HAP-1 (cell line): ENCODE measurements around the gene ETV2.
A peak's percentile ranks its signal among the peaks of the same experiment; 100 is the strongest.
"Not testable (repeated sequence)": the region's sequence is repeated elsewhere in the genome, so short reads cannot be mapped to it uniquely, and the experiment has no call there.

Experiments
- DNase-seq, 2 experiments: peaks; one replicate each; pipeline ENCODE4 v3.0.0-alpha.2; 2016 to 2020; ENCODE audit warnings: low spot score in 2 of 2
- H3K27me3 ChIP-seq: fragments of 250-450 bp; sonication (Bioruptor Pico); 2 replicates; pipeline ENCODE4 v1.5.1; 2020; ENCODE audit warnings: low read depth, mild to moderate bottlenecking, moderate library complexity
- H3K36me3 ChIP-seq: fragments of 250-450 bp; sonication (Bioruptor Pico); replicated peaks from 2 replicates; pipeline ENCODE4 v1.5.1; 2020; ENCODE audit warnings: mild to moderate bottlenecking
- H3K4me1 ChIP-seq: fragments of 250-450 bp; sonication (Bioruptor Pico); 2 replicates; pipeline ENCODE4 v1.5.1; 2020; ENCODE audit warnings: mild to moderate bottlenecking
- H3K4me3 ChIP-seq: fragments of 250-450 bp; sonication (Bioruptor Pico); 2 replicates; pipeline ENCODE4 v1.5.1; 2020; ENCODE audit warnings: mild to moderate bottlenecking, moderate library complexity
- H3K9me3 ChIP-seq: fragments of 250-450 bp; sonication (Bioruptor Pico); 2 replicates; pipeline ENCODE4 v1.5.1; 2020; ENCODE audit warnings: mild to moderate bottlenecking, moderate library complexity
- in situ Hi-C: fragments of 300-500 bp; cut with MboI; formaldehyde crosslinking; loops from 3 replicates; pipeline ENCODE4 v1.14.3; 2020; ENCODE audit warnings: low sequenced_read_pairs, inconsistent platforms, mixed read lengths

The ETV2 gene

GRCh38 chr19:35639863-35640262, 1.7 kb upstream of the ETV2 start:
- Histone ChIP-seq H3K9me3 (no peaks in the 10 kb centered on the region), H3K27me3 (no peaks in the 10 kb centered on the region), H3K4me1 (peaks cover 7% of the 10 kb centered on the region; the same call in 1 of the 2 replicates), H3K36me3 (peaks cover 25% of the 10 kb centered on the region), H3K4me3 (no peak overlapping the region)
- DNase-seq: no peak
- in situ Hi-C loops: no loop called here

GRCh38 chr19:35642312-35642711, 767 bp downstream of the ETV2 start:
- no peak overlapping the region for H3K4me3 ChIP-seq
- DNase-seq: no peak
- no peaks in the 10 kb centered on the region for H3K9me3 ChIP-seq
- peaks cover 11% of the 10 kb centered on the region for H3K4me1 ChIP-seq
- H3K27me3 ChIP-seq: no peaks in the 10 kb centered on the region
- peaks cover 11% of the 10 kb centered on the region for H3K36me3 ChIP-seq
- in situ Hi-C loops: no loop called here

GRCh38 chr19:35642798-35643254, 1.3 kb downstream of the ETV2 start:
- H3K4me3 ChIP-seq: peak overlapping the region; percentile 37
- no peaks in the 10 kb centered on the region for H3K27me3 ChIP-seq
- no peaks in the 10 kb centered on the region for H3K9me3 ChIP-seq
- H3K36me3 ChIP-seq: peaks cover 6% of the 10 kb centered on the region
- H3K4me1 ChIP-seq: peaks cover 13% of the 10 kb centered on the region
- DNase-seq: no peak
- in situ Hi-C loops: no loop called here

- DNase-seq: peak; percentile 82 to 95
- Histone ChIP-seq H3K36me3 (no peaks in the 10 kb centered on the region; the same call in 1 of the 2 replicates), H3K4me1 (peaks cover 13% of the 10 kb centered on the region), H3K4me3 (peak overlapping the region; percentile 37), H3K9me3 (no peaks in the 10 kb centered on the region), H3K27me3 (no peaks in the 10 kb centered on the region)
- in situ Hi-C loops: no loop called here
Measured at GRCh38 chr19:35643255-35644205, 2.0 kb downstream of the ETV2 start.

GRCh38 chr19:35644206-35644986, 2.9 kb downstream of the ETV2 start:
- Histone ChIP-seq H3K36me3 (no peaks in the 10 kb centered on the region), H3K27me3 (no peaks in the 10 kb centered on the region), H3K4me1 (peaks cover 13% of the 10 kb centered on the region), H3K9me3 (no peaks in the 10 kb centered on the region), H3K4me3 (peak overlapping the region; percentile 37)
- in situ Hi-C loops: no loop called here
- peak; percentile 99 for DNase-seq

- peak; percentile 82 to 98 for DNase-seq
Measured at GRCh38 chr19:35644987-35645679, 3.6 kb downstream of the ETV2 start.

GRCh38 chr19:35645680-35646511, 4.4 kb downstream of the ETV2 start:
- peaks cover 13% of the 10 kb centered on the region for H3K4me1 ChIP-seq
- H3K27me3 ChIP-seq: no peaks in the 10 kb centered on the region
- peaks cover 13% of the 10 kb centered on the region for H3K36me3 ChIP-seq
- H3K9me3 ChIP-seq: no peaks in the 10 kb centered on the region
- in situ Hi-C loops: no loop called here
- no peak overlapping the region for H3K4me3 ChIP-seq
- DNase-seq: no peak

More at GRCh38 chr19:35644987-35645679, 3.6 kb downstream of the ETV2 start:
- Histone ChIP-seq H3K36me3 (peaks cover 5% of the 10 kb centered on the region), H3K9me3 (no peaks in the 10 kb centered on the region), H3K4me1 (peaks cover 13% of the 10 kb centered on the region), H3K27me3 (no peaks in the 10 kb centered on the region), H3K4me3 (peak overlapping the region; percentile 37)
- in situ Hi-C loops: no loop called here

- Histone ChIP-seq H3K9me3 (no peaks in the 10 kb centered on the region), H3K27me3 (no peaks in the 10 kb centered on the region), H3K4me1 (peaks cover 8% of the 10 kb centered on the region), H3K36me3 (peaks cover 29% of the 10 kb centered on the region), H3K4me3 (peak within 1 kb of the TSS; percentile 93)
- DNase-seq: peak; percentile 97 to 99
- in situ Hi-C loops: no loop called here
Measured at GRCh38 chr19:35648017-35648961, 6.7 kb downstream of the ETV2 start, which contains the start of gene COX6B1. COX6B1 (plus strand) TSS chr19:35648323; CDS start chr19:35651244, 2,921 bp downstream.

- Histone ChIP-seq H3K9me3 (no peaks in the 10 kb centered on the region), H3K27me3 (no peaks in the 10 kb centered on the region), H3K4me3 (no peak overlapping the region), H3K4me1 (0 out of 2 replicates have a peak, but pooled peaks cover 3% of the 10 kb centered on the region), H3K36me3 (peaks cover 49% of the 10 kb centered on the region)
- DNase-seq: no peak
- in situ Hi-C loops: no loop called here
Measured at GRCh38 chr19:35650581-35650980, 9.0 kb downstream of the ETV2 start.

- peaks cover 74% of the 10 kb centered on the region for H3K36me3 ChIP-seq
- DNase-seq, in situ Hi-C loops, H3K9me3 ChIP-seq, H3K4me3 ChIP-seq, H3K27me3 ChIP-seq, H3K4me1 ChIP-seq: not testable (repeated sequence)
Measured at GRCh38 chr19:35654828-35655227, 13.3 kb downstream of the ETV2 start.

GRCh38 chr19:35655600-35655999, 14.1 kb downstream of the ETV2 start:
- Histone ChIP-seq H3K4me1 (no peaks in the 10 kb centered on the region), H3K9me3 (no peaks in the 10 kb centered on the region), H3K36me3 (peaks cover 68% of the 10 kb centered on the region), H3K27me3 (no peaks in the 10 kb centered on the region), H3K4me3 (no peak overlapping the region)
- no peak for DNase-seq
- in situ Hi-C loops: no loop called here

- no peak for DNase-seq
- no peaks in the 10 kb centered on the region for H3K27me3 ChIP-seq
- H3K4me3 ChIP-seq: no peak overlapping the region
- no peaks in the 10 kb centered on the region for H3K4me1 ChIP-seq
- in situ Hi-C loops: no loop called here
- H3K9me3 ChIP-seq: no peaks in the 10 kb centered on the region
- peaks cover 57% of the 10 kb centered on the region for H3K36me3 ChIP-seq
Measured at GRCh38 chr19:35656700-35657099, 15.2 kb downstream of the ETV2 start.
